ENCODE results near the gene TTC24.

The TTC24 gene

GRCh38 chr1:156592910-156593660 lies 13.6 kb downstream of the TTC24 start:
- Histone ChIP-seq H3K4me1 (ENCODE audit: control insufficient read depth in 1 of 2, insufficient read depth in 2 of 2, low read length in 2 of 2) (peaks cover 14 to 16% of the 10 kb centered on the region in 2 donors), H3K4me3 (ENCODE audit: low read depth in 1 of 2, low read length in 2 of 2) (no peak overlapping the region), H3K9ac (ENCODE audit: low read depth in 1 of 2, low read length in 2 of 2) (no peak overlapping the region), H3K27me3 (ENCODE audit: control insufficient read depth in 1 of 2, insufficient read depth in 2 of 2, low read length in 2 of 2) (no peaks in the 10 kb centered on the region), H3K9me3 (ENCODE audit: control insufficient read depth in 1 of 2, low read length in 2 of 2) (no peaks in the 10 kb centered on the region), H3K27ac (ENCODE audit: low read depth, low read length) (no peak overlapping the region), H3K36me3 (ENCODE audit: control insufficient read depth in 1 of 2, insufficient read depth in 2 of 2, low read length in 2 of 2) (peaks cover 12 to 51% of the 10 kb centered on the region in 2 donors)

- Histone ChIP-seq H3K4me3 (ENCODE audit: low read depth in 1 of 2, low read length in 2 of 2) (no peak overlapping the region), H3K27me3 (ENCODE audit: control insufficient read depth in 1 of 2, insufficient read depth in 2 of 2, low read length in 2 of 2) (no peaks in the 10 kb centered on the region), H3K36me3 (ENCODE audit: control insufficient read depth in 1 of 2, insufficient read depth in 2 of 2, low read length in 2 of 2) (peaks cover 14 to 54% of the 10 kb centered on the region in 2 donors), H3K9me3 (ENCODE audit: control insufficient read depth in 1 of 2, low read length in 2 of 2) (no peaks in the 10 kb centered on the region), H3K4me1 (ENCODE audit: control insufficient read depth in 1 of 2, insufficient read depth in 2 of 2, low read length in 2 of 2) (peaks cover 14 to 16% of the 10 kb centered on the region in 2 donors), H3K9ac (ENCODE audit: low read depth in 1 of 2, low read length in 2 of 2) (no peak overlapping the region), H3K27ac (ENCODE audit: low read depth, low read length) (no peak overlapping the region)
Observed at GRCh38 chr1:156593661-156593989, 14.1 kb downstream of the TTC24 start.

GRCh38 chr1:156594190-156594589 lies 14.7 kb downstream of the TTC24 start:
- Histone ChIP-seq H3K9ac (ENCODE audit: low read depth in 1 of 2, low read length in 2 of 2) (no peak overlapping the region), H3K36me3 (ENCODE audit: control insufficient read depth in 1 of 2, insufficient read depth in 2 of 2, low read length in 2 of 2) (peaks cover 14 to 54% of the 10 kb centered on the region in 2 donors), H3K9me3 (ENCODE audit: control insufficient read depth in 1 of 2, low read length in 2 of 2) (no peaks in the 10 kb centered on the region), H3K4me3 (ENCODE audit: low read depth in 1 of 2, low read length in 2 of 2) (no peak overlapping the region), H3K27me3 (ENCODE audit: control insufficient read depth in 1 of 2, insufficient read depth in 2 of 2, low read length in 2 of 2) (no peaks in the 10 kb centered on the region), H3K27ac (ENCODE audit: low read depth, low read length) (no peak overlapping the region), H3K4me1 (ENCODE audit: control insufficient read depth in 1 of 2, insufficient read depth in 2 of 2, low read length in 2 of 2) (peaks cover 14 to 16% of the 10 kb centered on the region in 2 donors)

GRCh38 chr1:156595016-156595415 lies 15.5 kb downstream of the TTC24 start:
- Histone ChIP-seq H3K9ac (ENCODE audit: low read depth in 1 of 2, low read length in 2 of 2) (no peak overlapping the region), H3K27ac (ENCODE audit: low read depth, low read length) (no peak overlapping the region), H3K9me3 (ENCODE audit: control insufficient read depth in 1 of 2, low read length in 2 of 2) (no peaks in the 10 kb centered on the region), H3K27me3 (ENCODE audit: control insufficient read depth in 1 of 2, insufficient read depth in 2 of 2, low read length in 2 of 2) (no peaks in the 10 kb centered on the region), H3K36me3 (ENCODE audit: control insufficient read depth in 1 of 2, insufficient read depth in 2 of 2, low read length in 2 of 2) (peaks cover 14 to 54% of the 10 kb centered on the region in 2 donors), H3K4me3 (ENCODE audit: low read depth in 1 of 2, low read length in 2 of 2) (no peak overlapping the region), H3K4me1 (ENCODE audit: control insufficient read depth in 1 of 2, insufficient read depth in 2 of 2, low read length in 2 of 2) (peaks cover 17 to 22% of the 10 kb centered on the region in 2 donors)

- Histone ChIP-seq H3K4me1 (ENCODE audit: control insufficient read depth in 1 of 2, insufficient read depth in 2 of 2, low read length in 2 of 2) (peaks cover 19 to 22% of the 10 kb centered on the region in 2 donors), H3K9me3 (ENCODE audit: control insufficient read depth in 1 of 2, low read length in 2 of 2) (no peaks in the 10 kb centered on the region), H3K27ac (ENCODE audit: low read depth, low read length) (no peak overlapping the region), H3K4me3 (ENCODE audit: low read depth in 1 of 2, low read length in 2 of 2) (no peak overlapping the region), H3K27me3 (ENCODE audit: control insufficient read depth in 1 of 2, insufficient read depth in 2 of 2, low read length in 2 of 2) (no peaks in the 10 kb centered on the region), H3K36me3 (ENCODE audit: control insufficient read depth in 1 of 2, insufficient read depth in 2 of 2, low read length in 2 of 2) (peaks cover 14 to 54% of the 10 kb centered on the region in 2 donors), H3K9ac (ENCODE audit: low read depth in 1 of 2, low read length in 2 of 2) (no peak overlapping the region)
Observed at GRCh38 chr1:156596426-156596825, 16.9 kb downstream of the TTC24 start.

GRCh38 chr1:156598125-156598524 lies 18.6 kb downstream of the TTC24 start:
- Histone ChIP-seq H3K4me3 (ENCODE audit: low read depth in 1 of 2, low read length in 2 of 2) (no peak overlapping the region), H3K9me3 (ENCODE audit: control insufficient read depth in 1 of 2, low read length in 2 of 2) (no peaks in the 10 kb centered on the region), H3K36me3 (ENCODE audit: control insufficient read depth in 1 of 2, insufficient read depth in 2 of 2, low read length in 2 of 2) (peaks cover 14 to 53% of the 10 kb centered on the region in 2 donors), H3K9ac (ENCODE audit: low read depth in 1 of 2, low read length in 2 of 2) (no peak overlapping the region), H3K27ac (ENCODE audit: low read depth, low read length) (no peak overlapping the region), H3K4me1 (ENCODE audit: control insufficient read depth in 1 of 2, insufficient read depth in 2 of 2, low read length in 2 of 2) (peaks cover 14 to 18% of the 10 kb centered on the region in 2 donors), H3K27me3 (ENCODE audit: control insufficient read depth in 1 of 2, insufficient read depth in 2 of 2, low read length in 2 of 2) (no peaks in the 10 kb centered on the region)

GRCh38 chr1:156598731-156599432 lies 19.4 kb downstream of the TTC24 start:
- H3K36me3 ChIP-seq (ENCODE audit: control insufficient read depth in 1 of 2, insufficient read depth in 2 of 2, low read length in 2 of 2) = peaks cover 14 to 45% of the 10 kb centered on the region in 2 donors
- H3K27ac ChIP-seq (ENCODE audit: low read depth, low read length) = no peak overlapping the region
- no peak overlapping the region for H3K9ac ChIP-seq (ENCODE audit: low read depth in 1 of 2, low read length in 2 of 2)
- no peaks in the 10 kb centered on the region for H3K9me3 ChIP-seq (ENCODE audit: control insufficient read depth in 1 of 2, low read length in 2 of 2)
- H3K4me1 ChIP-seq (ENCODE audit: control insufficient read depth in 1 of 2, insufficient read depth in 2 of 2, low read length in 2 of 2) = peaks cover 14 to 18% of the 10 kb centered on the region in 2 donors
- H3K27me3 ChIP-seq (ENCODE audit: control insufficient read depth in 1 of 2, insufficient read depth in 2 of 2, low read length in 2 of 2) = no peaks in the 10 kb centered on the region
- H3K4me3 ChIP-seq (ENCODE audit: low read depth in 1 of 2, low read length in 2 of 2) = no peak overlapping the region

GRCh38 chr1:156599811-156600210 lies 20.3 kb downstream of the TTC24 start:
- Histone ChIP-seq H3K9ac (ENCODE audit: low read depth in 1 of 2, low read length in 2 of 2) (no peak overlapping the region), H3K4me1 (ENCODE audit: control insufficient read depth in 1 of 2, insufficient read depth in 2 of 2, low read length in 2 of 2) (peaks cover 14 to 18% of the 10 kb centered on the region in 2 donors), H3K9me3 (ENCODE audit: control insufficient read depth in 1 of 2, low read length in 2 of 2) (no peaks in the 10 kb centered on the region), H3K36me3 (ENCODE audit: control insufficient read depth in 1 of 2, insufficient read depth in 2 of 2, low read length in 2 of 2) (peaks cover 9 to 36% of the 10 kb centered on the region in 2 donors), H3K4me3 (ENCODE audit: low read depth in 1 of 2, low read length in 2 of 2) (no peak overlapping the region), H3K27me3 (ENCODE audit: control insufficient read depth in 1 of 2, insufficient read depth in 2 of 2, low read length in 2 of 2) (no peaks in the 10 kb centered on the region), H3K27ac (ENCODE audit: low read depth, low read length) (no peak overlapping the region)

GRCh38 chr1:156600733-156601121 lies 21.2 kb downstream of the TTC24 start:
- Histone ChIP-seq H3K27ac (ENCODE audit: low read depth, low read length) (no peak overlapping the region), H3K9ac (ENCODE audit: low read depth in 1 of 2, low read length in 2 of 2) (peak overlapping the region; percentile 79 to 89), H3K4me3 (ENCODE audit: low read depth in 1 of 2, low read length in 2 of 2) (peak overlapping the region; percentile 85 to 98), H3K9me3 (ENCODE audit: control insufficient read depth in 1 of 2, low read length in 2 of 2) (no peaks in the 10 kb centered on the region), H3K36me3 (ENCODE audit: control insufficient read depth in 1 of 2, insufficient read depth in 2 of 2, low read length in 2 of 2) (peaks cover 7 to 27% of the 10 kb centered on the region in 2 donors), H3K4me1 (ENCODE audit: control insufficient read depth in 1 of 2, insufficient read depth in 2 of 2, low read length in 2 of 2) (peaks cover 14 to 18% of the 10 kb centered on the region in 2 donors), H3K27me3 (ENCODE audit: control insufficient read depth in 1 of 2, insufficient read depth in 2 of 2, low read length in 2 of 2) (no peaks in the 10 kb centered on the region)

- Histone ChIP-seq H3K27ac (ENCODE audit: low read depth, low read length) (peak within 1 kb of the TSS; percentile 11), H3K9me3 (ENCODE audit: control insufficient read depth in 1 of 2, low read length in 2 of 2) (no peaks in the 10 kb centered on the region), H3K9ac (ENCODE audit: low read depth in 1 of 2, low read length in 2 of 2) (peak within 1 kb of the TSS; percentile 79 to 89), H3K4me3 (ENCODE audit: low read depth in 1 of 2, low read length in 2 of 2) (peak within 1 kb of the TSS; percentile 85 to 98), H3K36me3 (ENCODE audit: control insufficient read depth in 1 of 2, insufficient read depth in 2 of 2, low read length in 2 of 2) (peaks cover 7 to 21% of the 10 kb centered on the region in 2 donors), H3K4me1 (ENCODE audit: control insufficient read depth in 1 of 2, insufficient read depth in 2 of 2, low read length in 2 of 2) (peaks cover 14 to 18% of the 10 kb centered on the region in 2 donors), H3K27me3 (ENCODE audit: control insufficient read depth in 1 of 2, insufficient read depth in 2 of 2, low read length in 2 of 2) (no peaks in the 10 kb centered on the region)
Observed at GRCh38 chr1:156601122-156601830, 21.8 kb downstream of the TTC24 start, which contains the start of gene GPATCH4. Gene GPATCH4 (minus strand): TSS chr1:156601479.
